Activated CD8-positive, alpha-beta memory T cell treated with anti-CD3 and anti-CD28 coated beads, Interleukin-2, amount 50 U/mL, for 1 hour (primary cell): ENCODE results near the gene DDX1.

ENCODE experiments used
- DNase-seq: peaks from one replicate; pipeline ENCODE4 v3.0.0-alpha.2; 2020; ENCODE audit errors: extremely low read depth

DDX1 gene

DNA sequence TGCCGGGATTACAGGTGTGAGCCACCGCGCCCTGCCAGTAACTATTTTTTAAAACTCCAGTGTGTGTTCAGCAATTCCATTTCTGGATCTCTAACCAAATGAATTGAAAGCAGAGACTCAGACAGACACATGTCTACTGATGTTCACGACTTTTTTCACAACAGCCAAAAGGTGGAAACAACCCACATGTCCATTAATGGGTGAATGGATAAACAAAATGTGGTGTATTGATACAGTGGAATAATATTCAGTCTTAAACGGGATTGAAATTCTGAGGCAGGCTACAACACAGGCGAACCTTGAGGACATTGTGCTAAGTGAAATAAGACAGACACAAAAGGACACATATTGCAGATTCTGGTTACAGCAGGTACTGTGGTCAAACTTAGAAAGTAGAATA is 55.0 kb downstream of the DDX1 start:
- no peak for DNase-seq

DNA sequence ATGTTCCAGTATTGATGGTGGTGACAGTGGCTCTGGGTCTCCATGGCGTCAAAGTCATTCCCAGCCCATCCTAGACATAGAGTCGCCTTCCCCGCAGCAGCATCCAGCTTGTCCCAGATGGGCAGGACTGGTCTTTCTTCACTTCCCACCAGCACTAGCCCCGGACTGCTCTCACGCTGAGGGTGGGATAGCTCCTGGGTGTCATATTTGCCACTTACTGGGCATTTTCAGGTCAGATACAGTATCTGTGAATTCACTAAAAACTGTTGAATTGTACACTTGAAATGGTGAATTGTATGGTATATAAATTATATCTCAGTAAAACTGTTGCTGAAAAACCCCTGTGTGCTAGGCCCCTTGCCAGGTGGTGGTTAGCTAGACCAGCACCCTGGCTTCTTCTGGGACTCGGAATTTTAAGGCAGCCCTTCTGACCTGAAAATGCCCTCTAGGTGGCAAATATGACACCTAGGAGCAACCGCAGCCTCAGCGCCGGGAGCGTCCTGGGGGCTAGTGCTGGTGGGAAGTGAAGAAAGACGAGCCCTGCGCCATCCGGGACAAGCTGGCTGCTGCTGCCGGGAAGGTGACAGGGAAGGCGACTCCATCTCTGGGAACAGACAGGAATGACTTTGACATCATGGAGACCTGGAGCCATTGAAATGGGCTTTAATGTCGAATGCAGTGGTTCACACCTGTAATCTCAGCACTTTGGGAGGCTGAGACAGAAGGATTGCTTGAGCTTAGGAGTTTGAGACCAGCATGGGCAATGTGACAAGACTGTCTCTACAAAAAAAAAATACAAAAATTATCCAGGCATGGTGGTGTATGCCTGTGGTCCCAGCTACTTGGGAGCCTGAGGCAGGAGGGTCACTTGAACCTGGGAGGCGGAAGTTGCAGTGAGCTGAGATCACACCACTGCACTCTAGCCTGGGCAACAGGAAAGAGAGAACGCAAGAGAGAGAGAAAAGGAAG is 56.2 kb downstream of the DDX1 start:
- no peak for DNase-seq

DNA sequence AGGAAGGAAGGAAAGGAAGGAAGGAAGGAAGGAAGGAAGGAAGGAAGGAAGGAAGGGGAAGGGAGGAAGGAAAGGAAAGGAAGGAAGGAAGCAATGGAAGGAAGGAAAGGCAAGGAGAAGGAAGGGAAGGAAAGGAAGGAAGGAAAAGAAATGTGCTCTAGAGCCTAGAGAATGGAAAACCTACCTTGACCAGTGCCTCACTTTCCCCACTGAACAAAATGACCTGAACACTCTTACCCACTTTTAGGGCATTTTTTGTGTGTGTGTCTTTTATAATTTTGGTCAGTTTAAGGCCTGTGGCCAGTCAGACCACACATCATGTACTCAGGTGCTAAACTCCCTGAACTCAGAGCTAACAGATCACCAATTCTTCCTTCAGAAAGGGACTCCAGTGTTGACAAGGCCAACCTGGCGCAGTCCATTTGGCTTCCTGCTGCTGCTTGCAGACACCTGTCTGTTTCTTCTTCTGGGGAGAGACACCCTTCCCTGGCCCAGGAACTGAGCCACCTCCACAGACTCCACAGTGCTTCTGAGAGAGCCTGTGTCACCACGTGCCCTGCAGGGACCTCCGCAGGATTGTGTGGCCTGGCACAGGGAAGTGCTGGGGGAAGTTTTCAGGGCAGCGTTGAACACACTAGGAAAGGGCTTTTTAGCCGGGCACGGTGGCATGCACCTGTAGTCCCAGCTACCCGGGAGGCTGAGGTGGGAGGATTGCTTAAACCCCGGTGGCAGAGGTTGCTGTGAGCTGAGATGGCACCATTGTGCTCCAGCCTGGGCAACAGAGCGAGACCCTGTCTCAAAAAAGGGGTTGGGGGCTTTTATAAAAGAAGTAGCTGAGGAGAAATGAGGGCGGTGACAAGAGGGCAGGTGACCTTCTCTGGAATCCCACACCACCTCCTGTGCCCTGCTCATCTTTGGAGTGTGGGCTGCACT is 57.2 kb downstream of the DDX1 start:
- no peak for DNase-seq

DNA sequence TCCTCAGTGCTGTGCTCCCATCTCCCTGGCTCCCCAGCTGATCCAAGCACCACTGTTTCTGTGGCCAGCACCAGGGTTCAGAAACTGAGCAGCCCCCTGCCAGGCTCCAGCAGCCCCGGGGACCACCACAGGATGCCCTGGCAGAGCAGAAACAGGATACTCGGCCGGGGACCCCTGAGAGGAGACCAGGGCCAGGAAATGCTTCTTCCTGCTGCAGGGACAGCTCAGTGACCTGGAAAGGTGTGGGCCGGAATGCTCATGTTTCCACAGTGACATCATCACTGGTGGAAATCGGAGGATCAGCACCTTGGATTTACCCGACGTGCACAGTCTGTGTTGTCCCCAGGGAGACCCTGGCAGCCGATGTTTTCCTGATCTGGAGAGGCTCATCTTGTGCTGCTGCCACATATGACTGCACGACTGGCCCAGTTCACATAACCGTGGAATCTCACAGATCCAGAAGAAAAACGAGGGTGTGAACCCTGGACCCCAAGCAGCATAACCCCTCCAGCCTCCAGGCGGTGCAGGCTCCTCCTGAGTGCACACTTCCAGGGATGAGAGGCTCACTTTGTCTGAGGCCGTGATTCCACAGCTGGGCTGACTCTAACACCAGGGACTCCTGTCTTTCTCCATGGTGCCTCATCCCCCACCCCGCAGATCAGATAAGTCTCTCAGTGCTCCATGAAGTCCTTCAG is 58.0 kb downstream of the DDX1 start:
- DNase-seq, result no peak

DNA sequence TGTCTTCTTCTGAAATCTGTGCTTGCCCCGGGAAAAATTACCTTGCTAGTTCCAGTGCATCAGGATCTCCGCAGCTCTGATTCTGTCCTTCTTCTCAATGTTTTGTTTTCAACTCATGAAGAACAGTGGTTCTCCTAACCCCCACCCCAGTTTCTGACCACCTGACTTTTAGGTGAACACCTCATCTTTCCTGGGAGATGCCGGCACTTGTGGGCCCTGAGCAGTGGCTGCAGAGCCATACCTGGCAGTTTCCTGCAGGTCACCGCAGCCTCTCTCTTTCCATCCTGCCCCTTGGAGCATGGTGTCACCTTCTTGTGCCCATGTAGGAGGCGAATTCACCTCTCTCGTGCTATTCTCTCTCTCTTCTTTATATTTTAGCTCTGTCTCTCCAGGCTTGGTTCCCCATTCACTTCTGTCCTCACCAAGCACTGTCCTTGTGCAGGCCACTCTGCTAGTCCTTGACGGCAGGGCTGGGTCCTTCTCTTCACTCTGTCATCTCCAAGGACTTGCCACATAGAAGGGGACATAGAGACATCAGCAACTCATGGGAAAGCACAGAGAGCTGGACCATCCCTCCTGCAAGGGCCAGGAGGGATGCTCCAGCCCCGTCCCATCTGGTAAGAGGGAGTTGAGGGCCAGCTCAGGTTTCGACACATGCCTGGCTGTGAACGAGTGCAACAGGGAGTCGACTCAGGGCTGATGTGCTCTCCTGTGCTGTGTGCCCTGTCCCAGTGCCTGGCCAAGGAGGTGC is 59.1 kb downstream of the DDX1 start:
- DNase-seq, result no peak

DNA sequence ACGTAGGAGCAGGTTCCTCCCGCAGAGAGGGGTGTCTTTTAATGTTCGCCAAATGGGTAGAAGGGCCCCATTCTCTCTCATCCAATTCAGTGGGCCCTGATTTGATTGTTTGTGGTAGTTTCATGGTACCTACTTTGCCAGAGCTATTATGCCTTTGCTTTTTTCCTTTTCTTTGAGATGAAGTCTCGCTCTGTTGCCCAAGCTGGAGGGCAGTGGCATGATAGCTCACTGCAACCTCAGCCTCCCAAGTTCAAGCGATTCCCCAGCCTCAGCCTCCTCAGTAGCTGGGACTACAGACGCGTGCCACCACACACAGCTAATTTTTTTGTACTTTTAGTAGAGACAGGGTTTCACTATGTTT is 59.7 kb downstream of the DDX1 start:
- DNase-seq, result no peak

DNA sequence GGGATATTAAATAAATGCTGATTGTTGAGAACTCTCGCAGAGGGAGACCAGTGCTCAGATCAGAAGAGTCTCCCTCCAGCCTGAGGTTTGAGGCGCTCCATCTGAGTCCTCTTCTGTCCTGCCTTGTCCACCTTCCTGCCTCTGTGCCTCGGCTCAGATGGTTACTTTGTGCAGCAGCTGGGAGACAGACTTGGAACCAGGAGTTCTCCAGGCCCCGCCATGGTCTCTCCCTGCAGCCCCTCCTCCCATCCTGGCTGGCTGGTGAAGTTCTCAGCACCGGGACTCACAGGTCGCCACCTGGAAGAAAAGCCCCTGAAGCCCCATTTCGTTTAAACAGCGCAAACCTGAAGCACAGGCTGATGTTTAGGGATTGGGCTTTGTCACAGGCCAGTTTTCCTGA is 60.6 kb downstream of the DDX1 start:
- DNase-seq, result no peak

DNA sequence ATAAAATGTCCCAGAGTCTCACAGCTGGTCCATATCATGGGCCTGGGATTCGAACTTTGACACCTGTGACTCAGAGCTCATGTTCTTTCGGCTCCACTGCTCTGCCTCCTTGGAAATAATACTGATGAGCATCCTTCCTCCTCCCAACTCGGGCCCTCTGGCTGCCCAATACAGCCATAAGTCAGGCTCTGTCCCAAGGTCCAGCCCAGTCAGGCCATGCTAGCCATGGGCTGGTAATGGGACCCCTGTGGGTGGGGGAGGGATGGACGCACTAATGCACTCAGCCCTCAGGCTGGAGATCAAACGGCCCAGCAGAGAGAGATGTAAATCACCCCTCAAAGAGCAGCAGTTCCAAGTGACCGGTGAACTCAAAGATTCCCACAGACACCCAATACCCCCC is 61.1 kb downstream of the DDX1 start:
- no peak for DNase-seq

DNA sequence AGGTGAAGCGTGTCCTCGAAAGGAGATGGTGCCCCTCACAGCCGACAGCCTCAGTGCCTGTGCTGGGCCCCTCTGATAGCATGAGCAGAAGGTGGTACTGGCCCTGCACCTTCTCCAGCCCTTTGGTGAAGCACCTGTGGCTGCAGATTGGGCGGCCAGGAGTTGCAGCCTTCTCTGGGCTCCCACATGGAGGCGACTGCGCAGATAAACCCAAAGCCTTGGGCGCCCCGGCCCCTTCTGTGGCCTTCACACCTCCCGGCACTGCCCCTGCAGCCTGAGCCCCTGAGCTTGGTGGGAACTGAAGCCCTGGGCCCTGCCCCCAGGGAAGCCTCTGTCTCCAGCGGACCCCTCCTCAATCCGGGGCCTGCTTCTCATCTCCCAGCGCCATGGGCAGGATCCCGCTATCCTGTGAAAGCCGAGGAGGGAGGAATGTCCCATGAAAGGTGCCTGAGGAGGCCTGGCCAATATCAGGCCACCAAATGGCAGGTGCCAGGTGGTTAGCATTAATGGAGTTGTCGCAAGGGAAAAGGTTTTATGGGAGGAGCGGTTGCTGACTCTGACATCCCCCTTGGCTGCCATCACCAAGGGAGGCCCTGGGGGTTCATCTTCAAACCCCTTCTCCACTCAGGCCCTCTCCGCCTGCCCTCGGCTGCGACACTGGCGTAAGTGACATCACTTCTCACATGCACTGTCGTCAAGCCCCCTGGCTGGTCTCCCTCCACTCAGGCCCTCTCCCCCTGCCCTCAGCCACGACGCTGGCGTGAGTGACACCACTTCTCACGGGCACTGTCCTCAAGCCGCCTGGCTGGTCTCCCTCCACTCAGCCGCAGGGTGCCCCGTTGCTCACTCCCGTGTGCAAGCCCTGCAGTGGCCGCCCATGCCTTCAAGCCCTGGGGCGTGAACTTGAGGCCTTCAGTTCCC is 62.4 kb downstream of the DDX1 start:
- no peak for DNase-seq

DNA sequence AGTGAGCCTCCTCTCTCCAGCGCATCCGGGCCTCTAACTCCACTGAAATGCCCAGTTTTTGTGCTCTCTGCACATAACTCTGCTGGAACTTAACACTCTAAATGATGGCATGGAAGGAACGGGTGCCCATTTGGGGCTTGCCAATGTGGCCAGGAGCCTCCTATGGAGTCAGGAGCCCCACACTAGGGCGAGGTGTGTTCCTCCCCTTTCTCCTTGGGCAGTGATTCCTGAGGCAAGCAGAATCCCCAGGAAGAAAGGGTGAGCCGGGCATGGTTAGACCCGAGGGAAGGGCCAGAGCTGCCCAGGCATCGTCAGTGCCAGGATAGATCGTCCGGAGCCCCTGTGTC is 63.0 kb downstream of the DDX1 start:
- DNase-seq, result no peak

DNA sequence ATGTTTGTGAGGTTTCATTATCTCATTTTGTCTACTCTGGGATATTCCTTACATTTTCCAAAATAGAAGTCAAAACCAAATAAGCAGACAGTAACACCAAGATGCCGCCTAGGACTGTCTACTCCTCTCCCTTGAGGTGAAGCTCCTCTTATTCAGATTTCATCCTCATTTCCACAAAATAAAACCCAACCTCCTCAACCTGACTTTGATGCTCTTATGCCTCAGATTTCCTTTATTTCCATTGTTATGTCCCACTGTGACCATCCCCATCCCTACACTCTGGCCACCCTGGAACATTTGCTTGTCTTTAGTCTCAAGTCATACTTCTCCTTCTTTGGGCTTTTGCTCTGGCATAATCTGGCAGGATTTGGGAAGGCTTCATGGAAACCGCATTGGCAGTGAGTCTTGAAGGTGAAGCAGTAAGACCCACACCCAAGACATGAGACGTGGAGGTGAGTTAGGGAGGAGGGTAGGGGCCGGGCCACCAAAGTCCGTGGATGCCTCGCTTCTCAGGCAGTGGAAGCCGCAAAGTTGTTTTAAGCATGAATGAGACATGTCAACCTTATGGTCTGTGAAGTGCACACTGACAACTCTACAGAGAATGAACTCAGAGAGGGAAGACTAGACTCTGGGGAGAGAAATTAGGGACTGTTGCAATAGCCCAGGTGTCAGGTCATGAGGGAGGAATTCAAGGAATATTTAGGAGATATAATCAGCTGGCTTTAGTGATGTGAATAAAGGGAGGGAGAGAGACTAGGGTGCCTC is 63.6 kb downstream of the DDX1 start:
- no peak for DNase-seq

DNA sequence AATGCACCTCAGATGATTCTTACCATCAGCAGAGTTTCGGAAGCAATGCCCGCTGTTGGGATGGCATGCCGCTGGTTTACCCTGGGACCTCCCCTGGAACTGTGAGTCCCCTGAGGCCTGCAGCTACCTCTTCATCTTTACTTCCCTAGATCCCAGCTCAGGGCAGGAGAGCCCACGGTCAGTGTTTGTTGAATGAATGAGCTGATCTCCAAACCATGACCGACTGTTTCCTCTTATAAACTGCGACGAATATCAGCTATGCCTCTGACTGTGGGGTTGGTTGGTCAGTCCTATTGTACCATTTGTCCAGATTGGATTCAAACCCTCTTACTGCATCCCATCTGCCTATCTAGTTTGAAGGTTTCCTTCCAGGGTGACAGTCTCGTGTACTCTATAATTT is 64.4 kb downstream of the DDX1 start:
- no peak for DNase-seq

DNA sequence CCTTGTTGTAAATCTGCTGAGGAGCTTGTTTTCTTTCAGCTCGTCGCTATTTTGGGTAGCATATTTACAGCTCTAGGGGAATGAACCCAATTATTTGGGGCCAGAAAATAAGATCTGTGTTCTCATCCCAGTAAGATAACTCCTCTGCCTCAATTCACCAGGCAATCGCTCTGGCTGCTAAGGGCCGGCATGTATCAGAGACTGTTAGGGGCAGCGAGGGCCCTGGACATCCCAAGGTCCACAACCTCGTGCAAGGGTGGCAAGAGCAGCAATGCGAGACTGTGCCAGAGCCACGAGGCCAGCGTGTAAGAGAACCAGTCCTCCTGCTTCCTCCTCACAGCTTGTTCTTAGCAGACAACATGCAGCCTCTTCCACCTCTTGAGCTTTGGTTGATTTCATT is 66.1 kb downstream of the DDX1 start:
- no peak for DNase-seq

DNA sequence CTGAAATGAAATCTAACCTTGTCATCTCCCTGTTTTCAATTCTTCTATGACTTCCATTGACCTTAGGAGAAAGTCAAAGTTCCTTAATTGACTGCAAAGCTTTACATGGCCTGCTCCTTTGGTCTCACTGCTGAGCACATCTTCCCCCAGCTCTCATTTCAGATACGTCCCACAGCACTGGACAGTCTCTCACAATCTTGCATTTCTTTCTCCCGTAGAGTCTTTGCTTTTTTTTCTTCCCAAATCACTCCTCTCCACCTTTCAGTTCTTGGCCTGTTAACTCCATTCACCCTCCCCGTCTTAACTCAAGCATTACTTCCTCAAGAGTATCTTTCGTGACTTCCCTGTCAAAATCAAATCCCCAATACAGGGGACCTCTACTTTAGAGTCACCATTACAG is 67.2 kb downstream of the DDX1 start:
- DNase-seq, result no peak

DNA sequence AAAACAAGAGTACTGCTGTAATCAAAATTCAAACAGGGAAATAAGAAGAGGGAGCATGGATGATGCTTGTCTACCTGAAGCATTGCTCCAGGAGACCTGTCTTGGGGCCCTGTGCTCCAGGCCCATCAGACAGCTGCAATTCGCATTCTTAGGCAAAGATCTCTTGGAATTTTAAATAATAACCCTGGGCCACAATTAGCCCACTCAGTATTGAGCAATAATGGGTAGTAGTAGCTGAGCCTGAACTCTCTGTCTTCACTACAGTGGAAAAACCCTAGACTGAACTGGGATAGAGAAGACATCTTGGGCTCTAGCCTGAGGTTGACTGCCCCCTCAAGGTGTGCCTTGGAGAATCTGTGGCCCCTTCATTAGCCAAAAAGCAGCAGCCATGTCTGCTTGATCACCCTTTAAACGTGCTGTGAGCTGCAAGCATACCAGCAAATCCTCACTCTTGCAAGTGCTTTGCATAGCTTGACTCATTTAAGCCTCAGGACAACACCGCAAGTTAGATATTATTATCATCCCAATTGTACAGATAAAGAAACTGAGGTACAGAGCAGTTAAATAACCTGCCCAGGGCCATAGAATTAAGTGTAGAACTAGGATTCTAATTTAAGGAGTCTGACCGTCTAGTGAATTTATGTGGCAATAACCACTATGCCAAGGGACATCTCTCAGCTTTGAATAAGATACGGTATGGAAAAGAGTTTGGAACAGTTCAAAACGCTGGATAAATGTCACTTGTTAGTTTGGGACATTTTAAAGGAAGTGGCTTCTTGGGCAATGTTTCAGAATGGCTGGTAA is 69.0 kb downstream of the DDX1 start:
- DNase-seq, result no peak

DNA sequence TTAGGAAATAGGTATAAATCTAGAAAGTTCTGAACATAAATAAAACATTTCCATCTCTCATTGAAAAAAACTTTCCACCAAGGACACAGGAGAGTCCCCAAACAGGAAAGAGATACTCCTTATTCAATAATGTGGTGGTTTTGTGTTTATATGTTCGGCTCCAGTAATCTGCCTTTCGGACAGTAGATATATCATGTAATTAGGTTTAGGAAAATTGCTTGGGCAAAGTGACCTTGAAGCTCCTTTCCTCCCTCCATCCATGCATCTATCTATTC is 69.6 kb downstream of the DDX1 start:
- DNase-seq, result no peak

DNA sequence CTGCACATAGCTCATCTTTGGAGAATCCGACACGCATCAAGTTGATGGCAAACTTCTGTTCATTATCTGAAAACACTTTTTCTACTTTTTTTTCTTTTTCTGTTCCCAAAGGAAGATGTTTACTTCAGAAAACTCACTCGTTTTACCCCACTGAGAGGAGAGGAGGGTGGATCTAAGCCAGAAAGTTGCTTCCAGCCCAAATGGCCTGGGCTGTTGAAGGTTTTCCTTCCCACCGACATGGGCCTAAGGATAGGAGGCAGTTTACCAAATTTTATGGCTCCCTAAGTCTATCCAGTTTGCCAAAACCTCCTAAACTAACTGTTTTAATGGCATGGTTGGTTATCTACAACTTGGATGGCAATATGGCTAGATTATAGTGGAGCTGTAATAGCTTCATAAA is 70.4 kb downstream of the DDX1 start:
- no peak for DNase-seq

DNA sequence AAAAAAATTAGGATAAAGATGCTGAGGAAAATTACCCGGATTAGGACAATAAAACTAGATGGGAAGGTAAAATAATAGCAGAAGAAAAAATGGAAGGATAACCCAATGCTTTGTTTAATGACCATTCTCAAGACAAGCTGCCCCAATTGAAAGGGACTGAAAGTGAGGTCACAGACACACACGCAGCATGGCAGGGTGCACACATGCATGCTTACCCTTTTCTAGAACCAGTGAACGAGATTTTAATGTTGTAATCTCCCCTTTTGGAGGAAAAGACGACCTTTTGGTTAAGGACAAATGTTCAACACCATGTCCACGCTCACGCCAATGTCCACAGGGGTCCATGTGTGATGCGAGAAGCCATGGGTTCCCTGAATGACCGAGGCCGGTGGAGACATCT is 70.9 kb downstream of the DDX1 start:
- no peak for DNase-seq

DNA sequence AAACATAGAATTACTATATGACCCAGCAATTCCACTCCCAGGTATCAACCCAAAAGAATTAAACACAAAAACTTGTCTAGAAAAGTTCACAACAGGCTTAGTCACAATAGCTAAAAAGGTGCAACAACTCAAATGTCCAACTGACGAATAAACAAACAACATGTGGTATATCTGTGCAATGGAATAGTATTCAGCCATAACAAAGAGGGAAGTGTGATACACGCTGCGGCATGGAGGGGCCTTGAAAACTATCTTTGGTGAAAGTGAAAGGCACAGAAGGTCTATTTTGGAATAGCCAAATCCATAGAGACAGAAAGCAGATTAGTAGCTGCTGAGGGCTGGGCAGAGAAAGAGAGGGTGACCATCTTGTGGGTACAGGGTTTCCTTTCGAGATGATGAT is 72.1 kb downstream of the DDX1 start:
- no peak for DNase-seq
